Type B pancreatic cell (in vitro differentiated cells): Measurements from ENCODE around the gene LRRC47. TPM values are rescaled to one million over a fixed set of nuclear protein-coding genes. Genes with fewer than 3 reads are reported as not detected.

Source experiments
- DNase-seq: peaks from one replicate; pipeline ENCODE4 v3.0.0; 2021; ENCODE audit warnings: mixed read lengths; ENCODE audit not compliant: unreplicated experiment; ENCODE audit errors: extremely low spot score
- H3K27ac Mint-ChIP-seq: 2 replicates; pipeline ENCODE4 v1.8.0; 2021; ENCODE audit warnings: mild to moderate bottlenecking, mixed read lengths
- H3K27me3 Mint-ChIP-seq: 2 replicates; pipeline ENCODE4 v1.8.0; 2021; ENCODE audit warnings: mixed read lengths
- H3K36me3 Mint-ChIP-seq: 2 replicates; pipeline ENCODE4 v1.8.0; 2021; ENCODE audit warnings: mixed read lengths
- H3K4me1 Mint-ChIP-seq: one replicate; pipeline ENCODE4 v1.8.0; 2021; ENCODE audit warnings: mixed read lengths; ENCODE audit not compliant: unreplicated experiment
- H3K4me3 Mint-ChIP-seq: 2 replicates; pipeline ENCODE4 v1.8.0; 2021; ENCODE audit warnings: mild to moderate bottlenecking, mixed read lengths
- H3K9me3 Mint-ChIP-seq: 2 replicates; pipeline ENCODE4 v1.8.0; 2021; ENCODE audit warnings: mixed read lengths
- total RNA-seq: library from RNA; stranded (reverse); gene quantifications from 2 replicates; pipeline ENCODE4 v1.2.1, GENCODE V29; 2021; ENCODE audit warnings: low replicate concordance
- TF ChIP-seq, protein P1 (sequence below): fragments of 200-600 bp; sonication (generic); conservative IDR thresholded peaks from 2 replicates; pipeline ENCODE4 v1.5.0; 2021; ENCODE audit warnings: antibody characterized with exemption, mild to moderate bottlenecking

The LRRC47 gene
- total RNA-seq, 1 donor from 2014 or later = 56.5 TPM

- Mint-ChIP-seq H3K27me3 (no peaks in the 10 kb centered on the region), H3K4me1 (no peaks in the 10 kb centered on the region), H3K9me3 (no peaks in the 10 kb centered on the region), H3K36me3 (peaks cover 10% of the 10 kb centered on the region), H3K27ac (no peak overlapping the region), H3K4me3 (no peak overlapping the region)
- TF ChIP-seq, protein P1, sequence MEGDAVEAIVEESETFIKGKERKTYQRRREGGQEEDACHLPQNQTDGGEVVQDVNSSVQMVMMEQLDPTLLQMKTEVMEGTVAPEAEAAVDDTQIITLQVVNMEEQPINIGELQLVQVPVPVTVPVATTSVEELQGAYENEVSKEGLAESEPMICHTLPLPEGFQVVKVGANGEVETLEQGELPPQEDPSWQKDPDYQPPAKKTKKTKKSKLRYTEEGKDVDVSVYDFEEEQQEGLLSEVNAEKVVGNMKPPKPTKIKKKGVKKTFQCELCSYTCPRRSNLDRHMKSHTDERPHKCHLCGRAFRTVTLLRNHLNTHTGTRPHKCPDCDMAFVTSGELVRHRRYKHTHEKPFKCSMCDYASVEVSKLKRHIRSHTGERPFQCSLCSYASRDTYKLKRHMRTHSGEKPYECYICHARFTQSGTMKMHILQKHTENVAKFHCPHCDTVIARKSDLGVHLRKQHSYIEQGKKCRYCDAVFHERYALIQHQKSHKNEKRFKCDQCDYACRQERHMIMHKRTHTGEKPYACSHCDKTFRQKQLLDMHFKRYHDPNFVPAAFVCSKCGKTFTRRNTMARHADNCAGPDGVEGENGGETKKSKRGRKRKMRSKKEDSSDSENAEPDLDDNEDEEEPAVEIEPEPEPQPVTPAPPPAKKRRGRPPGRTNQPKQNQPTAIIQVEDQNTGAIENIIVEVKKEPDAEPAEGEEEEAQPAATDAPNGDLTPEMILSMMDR = no peak
- DNase-seq = no peak
These were observed 29.1 kb upstream of the LRRC47 start for GRCh38 chr1:3825356-3825755.

DNA sequence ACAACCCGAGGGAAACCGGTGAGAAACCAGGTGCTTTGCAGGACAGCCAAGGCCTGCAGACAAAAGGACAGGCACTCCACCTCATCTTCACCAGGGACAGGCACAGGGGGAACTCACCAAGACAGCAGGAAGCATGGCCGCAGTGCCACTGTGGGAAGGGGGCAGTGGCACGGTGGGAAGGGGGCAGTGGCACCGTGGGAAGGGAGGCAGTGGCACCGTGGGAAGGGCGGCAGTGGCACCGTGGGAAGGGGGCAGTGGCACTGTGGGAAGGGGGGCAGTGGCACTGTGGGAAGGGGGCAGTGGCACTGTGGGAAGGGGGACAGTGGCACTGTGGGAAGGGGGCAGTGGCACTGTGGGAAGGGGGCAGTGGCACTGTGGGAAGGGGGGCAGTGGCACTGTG, 28.4 kb upstream of the LRRC47 start:
- Mint-ChIP-seq H3K9me3 (no peaks in the 10 kb centered on the region), H3K27ac (no peak overlapping the region), H3K36me3 (peaks cover 15% of the 10 kb centered on the region), H3K4me1 (no peaks in the 10 kb centered on the region), H3K27me3 (no peaks in the 10 kb centered on the region), H3K4me3 (no peak overlapping the region)
- no peak for DNase-seq
- TF ChIP-seq, protein P1 = no peak

- H3K9me3 Mint-ChIP-seq = no peaks in the 10 kb centered on the region
- H3K27me3 Mint-ChIP-seq = no peaks in the 10 kb centered on the region
- H3K27ac Mint-ChIP-seq = no peak overlapping the region
- no peak overlapping the region for H3K4me3 Mint-ChIP-seq
- peaks cover 5% of the 10 kb centered on the region for H3K4me1 Mint-ChIP-seq
- peaks cover 15% of the 10 kb centered on the region for H3K36me3 Mint-ChIP-seq
- TF ChIP-seq, protein P1 = no peak
- DNase-seq = no peak
These were observed 26.1 kb upstream of the LRRC47 start for GRCh38 chr1:3822421-3822820.

- Mint-ChIP-seq H3K27ac (no peak overlapping the region), H3K4me3 (no peak overlapping the region), H3K36me3 (peaks cover 15% of the 10 kb centered on the region), H3K27me3 (no peaks in the 10 kb centered on the region), H3K4me1 (peaks cover 5% of the 10 kb centered on the region), H3K9me3 (no peaks in the 10 kb centered on the region)
- no peak for DNase-seq
- TF ChIP-seq, protein P1 = no peak
These were observed 25.6 kb upstream of the LRRC47 start for GRCh38 chr1:3821908-3822307.

DNA sequence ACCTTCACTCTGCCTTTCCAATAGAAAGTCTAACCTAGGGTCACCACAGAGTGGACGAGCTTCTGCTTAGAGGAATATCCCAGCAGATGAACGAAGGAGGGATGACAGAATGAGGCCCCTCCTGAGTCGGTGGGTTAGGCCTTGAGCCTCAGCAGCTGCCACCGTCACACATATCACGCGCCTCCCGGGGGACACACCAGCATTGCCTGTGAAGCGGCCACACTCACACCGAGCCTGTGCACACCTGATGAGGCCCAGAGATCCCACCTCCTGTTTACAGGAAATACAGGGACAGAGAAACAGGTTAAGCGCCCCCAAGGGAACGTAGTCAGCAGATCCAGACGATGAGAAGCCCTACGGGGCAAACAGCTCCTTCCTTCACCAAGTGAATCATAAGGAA, 25.1 kb upstream of the LRRC47 start:
- TF ChIP-seq, protein P1 = no peak
- H3K4me1 Mint-ChIP-seq = peaks cover 5% of the 10 kb centered on the region
- no peaks in the 10 kb centered on the region for H3K9me3 Mint-ChIP-seq
- H3K36me3 Mint-ChIP-seq = peaks cover 15% of the 10 kb centered on the region
- H3K4me3 Mint-ChIP-seq = no peak overlapping the region
- H3K27ac Mint-ChIP-seq = no peak overlapping the region
- no peak for DNase-seq
- H3K27me3 Mint-ChIP-seq = no peaks in the 10 kb centered on the region

- TF ChIP-seq, protein P1 = no peak
- no peak for DNase-seq
- Mint-ChIP-seq H3K27me3 (no peaks in the 10 kb centered on the region), H3K4me3 (no peak overlapping the region), H3K27ac (no peak overlapping the region), H3K36me3 (peaks cover 15% of the 10 kb centered on the region), H3K4me1 (peaks cover 5% of the 10 kb centered on the region), H3K9me3 (no peaks in the 10 kb centered on the region)
These were observed 24.7 kb upstream of the LRRC47 start for GRCh38 chr1:3821004-3821403.
